ENCODE measurements around the gene BOD1.

- TF ChIP-seq RXRA (IDR thresholded peaks at IDR 0.05; ENCODE audit: insufficient read depth, low read depth, low read length) (no peak), EZH2 (IDR thresholded peaks at IDR 0.05; ENCODE audit: low read depth, low read length, severe bottlenecking) (no peak), CHD7 (IDR thresholded peaks at IDR 0.05; ENCODE audit: insufficient replicate concordance, low read length) (no peak), NANOG (IDR thresholded peaks at IDR 0.05; ENCODE audit: insufficient read depth, low read depth, low read length, poor library complexity, severe bottlenecking) (no peak), GTF2F1 (IDR thresholded peaks at IDR 0.05; ENCODE audit: borderline replicate concordance, low read depth, low read length) (no peak), POLR2A (IDR thresholded peaks at IDR 0.05; ENCODE audit: control extremely low read depth in 1 of 2, low read depth in 2 of 2, low read length in 2 of 2) (no peak), SP1 (IDR thresholded peaks at IDR 0.05; ENCODE audit: low read depth, low read length) (0 out of 2 replicates have a peak, but pooled peaks have one; percentile 48), SIRT6 (IDR thresholded peaks at IDR 0.05; ENCODE audit: low read length) (no peak), KDM5A (IDR thresholded peaks at IDR 0.05; ENCODE audit: low read length) (no peak)
- TF ChIP-seq, protein P1, sequence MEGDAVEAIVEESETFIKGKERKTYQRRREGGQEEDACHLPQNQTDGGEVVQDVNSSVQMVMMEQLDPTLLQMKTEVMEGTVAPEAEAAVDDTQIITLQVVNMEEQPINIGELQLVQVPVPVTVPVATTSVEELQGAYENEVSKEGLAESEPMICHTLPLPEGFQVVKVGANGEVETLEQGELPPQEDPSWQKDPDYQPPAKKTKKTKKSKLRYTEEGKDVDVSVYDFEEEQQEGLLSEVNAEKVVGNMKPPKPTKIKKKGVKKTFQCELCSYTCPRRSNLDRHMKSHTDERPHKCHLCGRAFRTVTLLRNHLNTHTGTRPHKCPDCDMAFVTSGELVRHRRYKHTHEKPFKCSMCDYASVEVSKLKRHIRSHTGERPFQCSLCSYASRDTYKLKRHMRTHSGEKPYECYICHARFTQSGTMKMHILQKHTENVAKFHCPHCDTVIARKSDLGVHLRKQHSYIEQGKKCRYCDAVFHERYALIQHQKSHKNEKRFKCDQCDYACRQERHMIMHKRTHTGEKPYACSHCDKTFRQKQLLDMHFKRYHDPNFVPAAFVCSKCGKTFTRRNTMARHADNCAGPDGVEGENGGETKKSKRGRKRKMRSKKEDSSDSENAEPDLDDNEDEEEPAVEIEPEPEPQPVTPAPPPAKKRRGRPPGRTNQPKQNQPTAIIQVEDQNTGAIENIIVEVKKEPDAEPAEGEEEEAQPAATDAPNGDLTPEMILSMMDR (IDR thresholded peaks at IDR 0.05; ENCODE audit: control extremely low read depth in 1 of 3, insufficient read depth in 1 of 3, low read depth in 1 of 3, low read length in 3 of 3): no peak
- TF ChIP-seq, protein P2, sequence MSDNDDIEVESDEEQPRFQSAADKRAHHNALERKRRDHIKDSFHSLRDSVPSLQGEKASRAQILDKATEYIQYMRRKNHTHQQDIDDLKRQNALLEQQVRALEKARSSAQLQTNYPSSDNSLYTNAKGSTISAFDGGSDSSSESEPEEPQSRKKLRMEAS (IDR thresholded peaks at IDR 0.05): peak; percentile 72
Observed at GRCh38 chr5:173616577-173617118, at the start of gene BOD1.

All from H1 (cell line).